Stimulated activated naive CD8-positive, alpha-beta T cell treated with anti-CD3 and anti-CD28 coated beads, Interleukin-15, amount 100 ng/mL, for 72 hours (primary cell): ENCODE measurements around the gene C1orf21.

Experiments
- ATAC-seq: fragments of 150-1000 bp; cut with Tn5 transposase; 2 replicates; pipeline ENCODE4 v1.10.0; 2021; ENCODE audit warnings: mild to moderate bottlenecking, moderate library complexity
- DNase-seq, 2 donors: peaks; one replicate each; pipeline ENCODE4 v3.0.0; 2021 to 2022
- H3K27ac Mint-ChIP-seq, 2 donors: one replicate each; pipeline ENCODE4 v1.8.0; 2022; ENCODE audit warnings: mild to moderate bottlenecking in 2 of 2, mixed read lengths in 2 of 2, moderate library complexity in 2 of 2
- H3K27me3 Mint-ChIP-seq: one replicate; pipeline ENCODE4 v1.8.0; 2022; ENCODE audit warnings: mixed read lengths
- H3K4me1 Mint-ChIP-seq: one replicate; pipeline ENCODE4 v1.8.0; 2022; ENCODE audit warnings: mild to moderate bottlenecking, mixed read lengths
- H3K4me3 Mint-ChIP-seq, 2 donors: one replicate each; pipeline ENCODE4 v1.8.0; 2022; ENCODE audit warnings: mild to moderate bottlenecking in 2 of 2, mixed read lengths in 2 of 2, moderate library complexity in 1 of 2
- H3K9me3 Mint-ChIP-seq, 2 donors: one replicate each; pipeline ENCODE4 v1.8.0; 2022; ENCODE audit warnings: mixed read lengths in 2 of 2

The C1orf21 gene

DNA sequence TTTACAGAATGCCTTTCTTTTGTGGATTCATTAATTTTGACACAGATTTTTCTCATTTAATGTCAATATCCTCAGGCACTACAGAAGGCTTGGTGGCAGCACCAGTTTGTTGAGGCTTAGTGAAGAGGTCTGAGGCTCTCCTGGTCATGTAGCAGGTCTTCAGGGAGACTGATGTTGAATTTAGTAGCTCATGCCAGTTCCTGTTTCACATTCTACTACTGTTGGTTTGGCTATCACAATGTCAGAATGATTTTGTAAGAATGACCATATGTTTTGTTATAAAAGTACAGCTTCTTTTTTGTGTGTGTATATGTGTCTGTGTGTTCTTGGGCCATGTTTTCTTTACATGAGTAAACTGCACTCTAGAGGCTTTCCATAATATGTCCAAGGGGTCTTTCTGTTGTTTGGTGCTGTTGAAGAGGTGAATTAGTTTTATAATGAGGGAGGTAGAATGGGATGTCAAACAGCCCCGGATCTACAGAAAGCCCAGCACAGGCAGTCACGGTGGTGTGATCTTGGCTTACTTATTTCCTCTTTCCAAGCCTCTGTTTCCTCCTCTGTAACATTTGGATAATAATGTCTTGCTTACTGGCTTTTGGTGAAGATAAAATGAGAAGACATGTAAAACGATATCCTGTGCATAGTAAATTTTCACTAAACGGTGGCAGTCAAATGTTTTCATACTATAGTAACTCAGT lies 32.0 kb downstream of the C1orf21 start:
- no peaks in the 10 kb centered on the region for H3K4me1 Mint-ChIP-seq
- H3K27ac Mint-ChIP-seq: no peak overlapping the region
- no peak for ATAC-seq
- DNase-seq: no peak
- H3K27me3 Mint-ChIP-seq: peaks cover 10% of the 10 kb centered on the region
- H3K4me3 Mint-ChIP-seq: no peak overlapping the region
- no peaks in the 10 kb centered on the region for H3K9me3 Mint-ChIP-seq

DNA sequence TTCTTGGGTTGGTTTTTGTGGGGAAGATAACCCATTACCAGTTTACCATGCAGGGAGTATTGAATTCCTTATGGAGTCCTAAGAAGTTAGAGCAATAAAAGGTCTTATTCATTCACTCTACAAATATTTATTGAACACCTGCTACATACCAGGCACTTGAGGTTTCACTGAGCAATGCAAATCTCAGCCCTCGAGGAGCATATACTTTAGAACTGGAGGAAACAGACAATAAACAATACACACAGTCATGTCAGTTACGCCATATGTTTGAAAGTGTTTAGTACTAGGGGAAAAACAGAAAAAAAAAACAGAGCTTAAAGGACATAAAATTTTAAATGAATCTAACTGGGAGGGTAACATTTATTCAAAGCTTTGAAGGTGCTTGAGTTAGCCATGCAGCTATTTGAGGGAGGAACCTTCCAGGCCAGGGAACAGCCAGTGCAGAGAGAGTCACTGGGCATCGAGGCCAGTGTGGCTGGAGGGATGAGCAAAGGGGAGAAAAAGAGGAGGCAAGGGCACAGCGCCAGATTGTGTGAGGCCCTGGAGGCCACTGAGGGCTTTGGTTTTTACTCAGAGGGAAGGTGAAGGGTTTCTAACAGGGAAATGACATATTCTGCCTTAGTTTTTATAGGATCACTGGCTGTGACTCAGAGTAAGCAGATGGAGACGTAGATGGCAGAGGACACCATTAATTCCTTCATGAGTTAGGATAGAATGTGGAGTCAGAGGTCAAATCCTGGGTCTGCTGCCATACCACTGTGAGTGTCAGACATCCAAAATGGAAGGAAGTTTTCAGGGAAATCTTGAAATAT lies 32.7 kb downstream of the C1orf21 start:
- DNase-seq: no peak
- ATAC-seq: no peak
- Mint-ChIP-seq H3K27ac (peak overlapping the region in 1 of 2 donors; percentile 4), H3K9me3 (no peaks in the 10 kb centered on the region), H3K4me3 (no peak overlapping the region), H3K27me3 (peaks cover 10% of the 10 kb centered on the region), H3K4me1 (no peaks in the 10 kb centered on the region)

DNA sequence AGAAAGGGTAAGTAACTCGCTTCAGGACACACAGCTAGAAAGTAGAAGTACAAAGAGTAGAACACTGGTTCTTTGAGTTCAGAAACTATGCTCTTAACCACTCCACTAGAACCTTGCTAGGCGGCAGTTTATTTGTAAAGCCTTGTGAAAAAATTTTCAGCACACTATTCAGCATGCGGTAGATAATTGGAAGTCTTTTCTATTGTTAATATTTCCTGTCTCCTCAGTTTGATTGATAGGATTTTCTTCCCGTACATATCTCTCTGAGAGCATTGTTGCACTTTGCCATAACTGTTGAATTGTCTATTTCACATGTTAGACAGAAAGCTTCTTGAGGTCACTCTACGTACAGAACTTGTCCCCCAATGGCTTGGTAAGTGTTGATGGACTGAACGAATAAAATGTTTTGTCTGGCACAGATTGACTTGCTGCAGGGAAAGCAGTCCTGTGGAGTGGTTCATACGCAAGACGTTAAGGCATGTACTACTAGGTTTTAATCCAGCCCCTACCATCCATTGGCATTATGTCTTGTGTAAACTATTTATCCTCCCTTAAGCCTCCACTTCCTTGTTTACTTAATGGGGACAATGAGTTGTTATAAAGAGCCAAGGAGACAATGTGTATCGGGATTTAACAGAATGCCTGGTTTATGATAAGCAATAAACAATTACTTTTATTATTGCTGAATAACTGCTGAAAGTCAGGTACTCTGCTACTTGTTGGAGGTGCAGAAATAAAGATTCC lies 35.8 kb downstream of the C1orf21 start:
- no peak overlapping the region for H3K27ac Mint-ChIP-seq
- DNase-seq (no peak), ATAC-seq (no peak)
- H3K4me1 Mint-ChIP-seq: no peaks in the 10 kb centered on the region
- no peak overlapping the region for H3K4me3 Mint-ChIP-seq
- peaks cover 0 to 8% of the 10 kb centered on the region in 2 donors for H3K9me3 Mint-ChIP-seq
- peaks cover 23% of the 10 kb centered on the region for H3K27me3 Mint-ChIP-seq

DNA sequence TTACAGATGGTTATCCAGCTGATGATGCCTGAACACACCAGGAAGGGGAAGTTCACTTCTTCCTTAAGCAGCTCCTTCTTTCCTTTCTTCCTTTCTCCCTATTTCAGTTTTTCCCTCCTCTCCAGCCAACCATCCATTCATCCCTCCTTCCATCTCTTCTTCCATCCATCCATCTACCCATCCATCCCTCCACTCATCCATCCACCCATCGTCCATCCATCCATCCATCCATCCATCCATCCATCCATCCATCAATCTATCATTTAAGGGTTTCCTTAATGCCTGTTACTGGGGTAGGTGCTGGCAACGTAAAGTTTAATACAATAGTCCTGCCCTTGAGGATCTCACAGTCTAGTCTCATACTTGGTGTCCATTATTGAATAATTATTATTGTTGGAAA lies 36.8 kb downstream of the C1orf21 start:
- Mint-ChIP-seq H3K27ac (no peak overlapping the region), H3K9me3 (peaks cover 0 to 8% of the 10 kb centered on the region in 2 donors), H3K4me3 (no peak overlapping the region), H3K27me3 (peaks cover 23% of the 10 kb centered on the region), H3K4me1 (no peaks in the 10 kb centered on the region)
- ATAC-seq (no peak), DNase-seq (no peak)

DNA sequence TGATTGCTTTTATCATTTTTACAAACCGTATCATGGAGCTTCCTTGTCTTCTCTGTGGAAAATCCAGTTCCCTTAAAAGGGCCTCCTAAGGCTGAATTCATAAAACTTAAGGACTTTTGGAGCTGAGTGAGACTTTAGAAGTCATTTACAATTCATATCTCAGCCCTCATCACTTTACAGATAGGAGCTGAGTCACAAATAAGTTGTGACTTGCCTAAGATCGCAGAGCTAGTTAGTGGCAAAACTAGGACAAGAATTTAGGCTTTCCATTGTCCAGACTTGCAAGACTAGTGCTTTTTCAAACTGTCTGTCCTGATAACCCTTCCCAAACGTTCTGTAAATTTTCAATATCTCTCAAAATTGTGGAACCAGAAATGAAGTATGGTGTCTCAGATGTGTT lies 37.3 kb downstream of the C1orf21 start:
- DNase-seq (no peak), ATAC-seq (no peak)
- Mint-ChIP-seq H3K27me3 (peaks cover 21% of the 10 kb centered on the region), H3K4me3 (no peak overlapping the region), H3K27ac (no peak overlapping the region), H3K9me3 (peaks cover 0 to 8% of the 10 kb centered on the region in 2 donors), H3K4me1 (no peaks in the 10 kb centered on the region)

DNA sequence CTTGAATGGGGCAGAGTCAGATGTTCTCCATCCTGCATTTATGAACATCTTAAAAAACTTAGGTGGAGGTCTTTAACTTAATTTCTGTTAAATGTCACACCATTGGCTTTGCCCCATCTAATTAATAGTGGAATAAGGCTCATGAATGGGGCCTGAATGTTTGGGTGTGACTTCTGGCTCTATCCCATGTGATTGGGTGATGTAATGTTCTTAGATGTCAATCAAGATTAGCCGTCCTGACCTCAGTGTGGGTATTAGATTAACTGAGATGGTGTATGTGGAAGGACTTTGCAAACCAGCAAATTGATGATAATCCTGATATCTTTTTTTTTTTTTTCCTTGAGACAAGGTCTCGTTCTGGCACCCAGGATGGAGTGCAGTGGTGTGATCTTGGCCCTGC lies 38.1 kb downstream of the C1orf21 start:
- DNase-seq (no peak), ATAC-seq (no peak)
- peaks cover 0 to 8% of the 10 kb centered on the region in 2 donors for H3K9me3 Mint-ChIP-seq
- H3K27ac Mint-ChIP-seq: no peak overlapping the region
- peaks cover 13% of the 10 kb centered on the region for H3K27me3 Mint-ChIP-seq
- no peaks in the 10 kb centered on the region for H3K4me1 Mint-ChIP-seq
- no peak overlapping the region for H3K4me3 Mint-ChIP-seq

DNA sequence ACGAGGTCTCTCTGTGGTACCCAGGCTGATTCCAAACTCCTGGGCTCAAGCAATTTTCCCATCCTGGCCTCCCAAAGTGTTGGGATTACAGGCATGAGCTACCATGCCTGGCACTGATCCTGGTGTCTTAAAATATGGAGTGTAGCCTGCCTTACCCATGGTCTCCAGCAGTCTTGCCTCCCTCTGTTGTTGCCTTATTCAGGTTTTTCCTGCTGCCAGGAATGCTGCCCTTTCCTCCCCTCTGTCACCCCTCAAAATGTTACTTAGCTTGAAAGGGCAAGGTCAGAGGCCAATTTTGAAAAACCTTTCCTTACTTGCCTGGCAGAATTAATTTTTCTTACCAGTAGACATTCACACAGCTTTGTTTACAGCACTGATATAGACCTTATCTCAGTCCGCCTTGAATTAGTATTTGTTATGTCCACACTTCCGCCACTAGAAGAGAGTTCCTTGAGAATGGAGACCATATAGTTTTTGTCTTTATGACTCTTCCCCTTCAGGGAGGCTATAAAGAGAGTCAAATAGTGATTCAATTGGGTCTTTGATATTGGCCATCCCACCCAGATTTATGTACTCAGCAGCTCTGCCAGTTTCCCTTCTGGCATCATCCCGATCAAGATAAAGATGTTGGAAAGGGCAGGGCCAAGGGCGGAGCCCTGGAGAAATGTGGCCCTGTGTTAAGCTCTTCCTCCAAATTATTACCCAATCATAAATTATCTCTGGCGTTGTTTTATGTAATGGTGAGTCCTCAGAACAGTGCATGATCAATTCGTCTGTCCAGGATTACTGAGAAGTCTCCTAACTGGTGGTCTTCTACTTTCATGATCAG lies 38.8 kb downstream of the C1orf21 start:
- ATAC-seq (no peak), DNase-seq (no peak)
- H3K4me1 Mint-ChIP-seq: no peaks in the 10 kb centered on the region
- peak overlapping the region in 1 of 2 donors; percentile 60 for H3K27ac Mint-ChIP-seq
- H3K27me3 Mint-ChIP-seq: peaks cover 13% of the 10 kb centered on the region
- peaks cover 0 to 8% of the 10 kb centered on the region in 2 donors for H3K9me3 Mint-ChIP-seq
- no peak overlapping the region for H3K4me3 Mint-ChIP-seq

DNA sequence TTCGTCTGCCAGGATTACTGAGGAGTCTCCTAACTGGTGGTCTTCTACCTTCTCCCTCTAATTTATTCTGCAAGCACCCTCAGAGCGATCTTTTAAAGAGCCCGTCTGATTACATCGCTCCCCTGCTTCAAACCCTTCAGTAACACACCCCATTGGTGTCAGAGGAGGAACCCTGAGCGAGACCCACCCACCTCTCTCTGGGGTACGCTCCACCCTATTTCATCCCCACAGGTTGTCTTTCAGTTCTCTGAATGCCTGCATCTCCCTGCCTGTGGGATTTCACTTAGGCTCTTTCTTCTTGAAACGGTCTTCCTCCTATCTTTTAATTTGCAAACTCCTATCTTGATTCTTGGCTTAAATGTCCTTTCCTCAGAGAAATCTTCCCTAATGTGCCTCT lies 39.4 kb downstream of the C1orf21 start:
- peaks cover 0 to 8% of the 10 kb centered on the region in 2 donors for H3K9me3 Mint-ChIP-seq
- H3K4me1 Mint-ChIP-seq: no peaks in the 10 kb centered on the region
- no peak overlapping the region for H3K27ac Mint-ChIP-seq
- peaks cover 13% of the 10 kb centered on the region for H3K27me3 Mint-ChIP-seq
- no peak for ATAC-seq
- DNase-seq: no peak
- no peak overlapping the region for H3K4me3 Mint-ChIP-seq

DNA sequence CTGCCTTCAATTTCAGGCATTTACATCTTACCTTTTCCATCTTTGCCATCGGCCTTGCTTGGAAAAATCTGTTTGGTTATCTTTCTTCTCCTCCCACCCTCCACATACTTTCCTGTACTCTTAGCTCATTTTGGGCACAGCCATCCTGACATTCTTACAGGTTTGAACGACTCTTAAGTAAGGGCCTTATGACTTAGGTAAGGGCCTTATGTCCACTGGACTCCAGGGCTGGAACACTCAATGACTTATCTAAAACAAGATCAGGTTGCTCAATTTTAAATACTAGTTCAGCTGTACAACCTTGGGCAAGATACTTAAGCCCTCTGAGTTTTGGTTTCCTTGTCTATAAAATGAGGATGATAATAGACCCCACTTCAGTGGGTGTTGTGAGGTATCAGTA lies 40.9 kb downstream of the C1orf21 start:
- Mint-ChIP-seq H3K9me3 (peaks cover 0 to 8% of the 10 kb centered on the region in 2 donors), H3K4me1 (no peaks in the 10 kb centered on the region), H3K4me3 (no peak overlapping the region), H3K27me3 (peaks cover 13% of the 10 kb centered on the region), H3K27ac (no peak overlapping the region)
- no peak for ATAC-seq
- DNase-seq: no peak

DNA sequence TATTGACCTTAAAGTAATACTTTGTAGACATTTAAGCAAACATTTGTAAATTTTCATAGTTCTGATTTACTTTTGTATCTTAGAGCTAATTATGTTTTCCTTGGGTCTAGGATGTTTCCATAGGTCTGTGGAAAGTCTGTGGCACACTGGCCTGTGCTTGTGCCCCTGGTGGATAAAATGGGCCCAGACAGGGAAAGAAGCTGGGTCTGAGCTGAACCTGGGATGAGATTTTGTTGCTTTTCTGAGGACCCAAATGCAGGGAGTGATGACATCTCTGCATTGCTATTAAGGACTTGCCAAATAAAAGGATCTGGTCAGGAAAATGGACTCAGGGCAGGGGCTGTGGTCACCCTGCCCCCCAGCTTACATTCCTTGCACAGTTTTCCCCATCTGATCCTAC lies 41.8 kb downstream of the C1orf21 start:
- no peaks in the 10 kb centered on the region for H3K4me1 Mint-ChIP-seq
- peaks cover 0 to 8% of the 10 kb centered on the region in 2 donors for H3K9me3 Mint-ChIP-seq
- H3K4me3 Mint-ChIP-seq: no peak overlapping the region
- no peak for ATAC-seq
- peaks cover 13% of the 10 kb centered on the region for H3K27me3 Mint-ChIP-seq
- DNase-seq: no peak
- no peak overlapping the region for H3K27ac Mint-ChIP-seq

DNA sequence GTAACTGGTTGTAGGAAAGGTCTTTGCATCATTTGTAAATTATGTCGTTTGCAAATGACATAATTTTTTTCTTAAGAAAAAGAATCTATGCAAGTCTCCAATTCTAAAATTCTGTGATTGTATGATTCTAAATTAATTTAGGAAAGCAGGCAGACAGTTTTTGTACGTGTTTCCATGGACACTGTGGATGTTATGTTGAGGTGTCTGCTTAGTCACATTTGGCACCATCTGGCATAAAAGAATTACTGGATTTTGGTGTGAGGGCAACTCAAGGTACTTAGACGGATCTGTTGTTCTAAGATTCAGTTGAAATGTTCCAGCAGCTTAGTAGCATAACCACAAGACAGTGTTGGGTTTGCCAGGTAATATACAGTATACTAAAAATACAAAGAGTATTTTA lies 42.5 kb downstream of the C1orf21 start:
- DNase-seq (no peak), ATAC-seq (no peak)
- H3K9me3 Mint-ChIP-seq: peaks cover 0 to 8% of the 10 kb centered on the region in 2 donors
- H3K4me1 Mint-ChIP-seq: no peaks in the 10 kb centered on the region
- H3K4me3 Mint-ChIP-seq: no peak overlapping the region
- H3K27ac Mint-ChIP-seq: no peak overlapping the region
- peaks cover 13% of the 10 kb centered on the region for H3K27me3 Mint-ChIP-seq

DNA sequence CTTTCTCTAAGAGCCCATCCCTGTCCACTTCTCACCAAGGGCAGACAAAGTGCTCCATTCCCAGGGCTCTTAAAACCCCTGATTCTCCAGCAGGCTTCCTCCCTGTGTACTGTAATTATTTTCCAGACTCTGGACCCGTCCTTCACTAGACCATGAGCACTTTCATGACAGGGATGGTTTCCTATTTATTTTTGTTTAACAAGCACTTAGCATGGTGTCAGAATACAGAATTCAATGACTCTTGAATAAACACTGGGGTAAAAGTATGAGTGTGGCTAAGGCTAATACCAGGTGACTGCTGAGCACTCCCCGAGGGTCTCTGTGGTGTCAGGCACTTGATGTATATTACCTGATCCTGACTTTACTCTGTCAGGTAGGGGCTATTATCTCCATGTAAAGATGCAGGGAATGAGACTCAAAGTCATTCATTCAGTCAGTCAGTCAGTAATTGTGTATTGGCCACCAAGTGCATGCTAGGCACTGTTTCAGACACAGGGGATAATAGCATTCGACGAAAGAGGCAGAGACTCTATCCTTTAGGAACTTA lies 47.2 kb downstream of the C1orf21 start:
- no peak for DNase-seq
- Mint-ChIP-seq H3K9me3 (no peaks in the 10 kb centered on the region), H3K27ac (peak overlapping the region in 1 of 2 donors; percentile 43), H3K4me1 (no peaks in the 10 kb centered on the region), H3K27me3 (no peaks in the 10 kb centered on the region), H3K4me3 (no peak overlapping the region)
- ATAC-seq: no peak

DNA sequence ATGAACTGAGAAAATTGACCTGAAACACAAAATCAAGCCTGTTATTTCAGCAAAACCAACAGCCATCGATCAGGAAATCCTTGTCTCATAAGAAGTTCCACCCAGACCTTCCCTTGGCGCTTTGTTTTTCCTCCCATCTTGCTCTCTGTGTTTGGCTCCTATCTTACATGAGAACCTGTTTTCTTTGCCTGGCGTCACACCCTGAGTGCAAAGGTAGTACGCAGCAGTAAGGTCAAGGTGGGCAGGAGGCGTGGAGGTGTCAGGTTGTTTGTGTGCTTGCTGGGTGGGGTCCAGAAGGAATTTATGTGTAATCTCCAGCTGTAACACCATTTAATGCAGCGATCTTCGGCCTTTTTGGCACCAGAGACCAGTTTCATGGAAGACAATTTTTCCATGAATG lies 50.5 kb downstream of the C1orf21 start:
- no peak for DNase-seq
- Mint-ChIP-seq H3K27ac (no peak overlapping the region), H3K9me3 (no peaks in the 10 kb centered on the region), H3K4me1 (no peaks in the 10 kb centered on the region), H3K4me3 (no peak overlapping the region), H3K27me3 (no peaks in the 10 kb centered on the region)
- no peak for ATAC-seq

DNA sequence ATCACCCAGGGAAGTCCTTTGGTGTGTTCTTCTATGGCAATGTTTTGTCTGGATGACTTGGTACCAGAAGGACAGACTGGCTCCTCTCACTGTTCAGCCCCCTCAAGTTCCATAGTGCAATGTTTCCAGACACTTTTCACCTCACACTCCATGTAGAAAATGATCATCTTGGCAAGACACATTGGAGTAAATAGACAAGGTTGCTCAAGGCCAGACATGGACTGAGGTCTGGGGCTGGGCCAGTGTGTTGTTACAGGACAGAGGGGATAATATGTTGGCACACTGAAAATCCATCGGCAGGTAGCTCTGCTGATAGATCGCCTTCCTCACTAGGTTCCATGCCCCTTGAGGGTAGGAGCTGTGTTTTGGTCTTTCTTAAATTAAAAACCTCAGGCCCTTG lies 51.5 kb downstream of the C1orf21 start:
- ATAC-seq: no peak

DNA sequence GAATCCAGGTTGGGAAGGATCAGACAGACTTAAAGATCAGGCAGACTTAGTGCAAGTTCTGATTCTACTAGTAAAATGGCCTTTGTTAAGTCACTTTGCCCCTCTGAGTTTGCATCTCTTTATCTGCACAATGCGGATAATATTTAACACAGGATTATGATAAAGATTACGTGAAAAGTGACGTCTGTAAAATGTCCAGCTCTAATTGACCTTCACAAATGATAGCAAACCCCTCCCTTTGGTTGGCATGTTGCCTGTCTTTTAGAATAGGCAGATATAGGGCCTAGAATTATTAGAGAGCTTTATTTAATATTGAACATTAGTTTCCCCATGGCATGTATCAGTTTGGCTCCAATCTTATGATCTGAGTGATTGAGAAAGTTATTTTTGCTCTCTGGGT lies 55.4 kb downstream of the C1orf21 start:
- H3K27ac Mint-ChIP-seq: no peak overlapping the region
- no peaks in the 10 kb centered on the region for H3K4me1 Mint-ChIP-seq
- DNase-seq (no peak), ATAC-seq (no peak)
- no peak overlapping the region for H3K4me3 Mint-ChIP-seq
- no peaks in the 10 kb centered on the region for H3K9me3 Mint-ChIP-seq
- H3K27me3 Mint-ChIP-seq: no peaks in the 10 kb centered on the region

More for the DNA sequence above, 51.5 kb downstream of the C1orf21 start:
- Mint-ChIP-seq H3K9me3 (no peaks in the 10 kb centered on the region), H3K4me3 (no peak overlapping the region), H3K4me1 (no peaks in the 10 kb centered on the region), H3K27ac (no peak overlapping the region), H3K27me3 (no peaks in the 10 kb centered on the region)
- no peak for DNase-seq
